HG02588 (cell line): ENCODE results near the gene UBLCP1.
"Not testable (repeated sequence)": the region's sequence is repeated elsewhere in the genome, so short reads cannot be mapped to it uniquely, and the experiment has no call there.

Experiments used
- ATAC-seq: cut with Tn5 transposase; IDR thresholded peaks from one replicate; pipeline ENCODE4 v1.9.1; 2021; ENCODE audit warnings: mild to moderate bottlenecking, moderate library complexity; ENCODE audit not compliant: unreplicated experiment

The UBLCP1 gene

GRCh38 chr5:159262859-159263568 lies at the start of gene UBLCP1:
UBLCP1 (plus strand) TSS chr5:159263290; CDS start chr5:159268916, 5,626 bp downstream.
- ATAC-seq: peak; percentile 94

GRCh38 chr5:159214486-159215271 lies 48.4 kb upstream of the UBLCP1 start:
- ATAC-seq: no peak

GRCh38 chr5:159215886-159216285 lies 47.2 kb upstream of the UBLCP1 start:
- ATAC-seq: no peak

GRCh38 chr5:159216454-159216853 lies 46.6 kb upstream of the UBLCP1 start:
- no peak for ATAC-seq

GRCh38 chr5:159217236-159217635 lies 45.9 kb upstream of the UBLCP1 start:
- ATAC-seq: no peak

- ATAC-seq: no peak
Observed at GRCh38 chr5:159218595-159219023, 44.5 kb upstream of the UBLCP1 start.

- ATAC-seq: no peak
Observed at GRCh38 chr5:159220206-159220605, 42.9 kb upstream of the UBLCP1 start.

- ATAC-seq: no peak
Observed at GRCh38 chr5:159223469-159223868, 39.6 kb upstream of the UBLCP1 start.

- no peak for ATAC-seq
Observed at GRCh38 chr5:159224471-159224870, 38.6 kb upstream of the UBLCP1 start.

GRCh38 chr5:159226451-159226850 lies 36.6 kb upstream of the UBLCP1 start:
- ATAC-seq: no peak

- ATAC-seq: no peak
Observed at GRCh38 chr5:159227452-159227851, 35.6 kb upstream of the UBLCP1 start.

GRCh38 chr5:159228097-159228496 lies 35.0 kb upstream of the UBLCP1 start:
- not testable (repeated sequence) for ATAC-seq

- no peak for ATAC-seq
Observed at GRCh38 chr5:159230657-159231056, 32.4 kb upstream of the UBLCP1 start.

- ATAC-seq: no peak
Observed at GRCh38 chr5:159231167-159231566, 31.9 kb upstream of the UBLCP1 start.

- ATAC-seq: not testable (repeated sequence)
Observed at GRCh38 chr5:159235871-159236520, 27.1 kb upstream of the UBLCP1 start.

- no peak for ATAC-seq
Observed at GRCh38 chr5:159240301-159240870, 22.7 kb upstream of the UBLCP1 start.

GRCh38 chr5:159241946-159242552 lies 21.0 kb upstream of the UBLCP1 start:
- ATAC-seq: no peak

- no peak for ATAC-seq
Observed at GRCh38 chr5:159242656-159243055, 20.4 kb upstream of the UBLCP1 start.

GRCh38 chr5:159243385-159243784 lies 19.7 kb upstream of the UBLCP1 start:
- ATAC-seq: no peak

- no peak for ATAC-seq
Observed at GRCh38 chr5:159244163-159244562, 18.9 kb upstream of the UBLCP1 start.

- no peak for ATAC-seq
Observed at GRCh38 chr5:159244890-159245289, 18.2 kb upstream of the UBLCP1 start.
